ENCODE measurements around the gene TBX21. TPM values are rescaled to one million over a fixed set of nuclear protein-coding genes. Genes with fewer than 3 reads are reported as not detected.
A peak's percentile ranks its signal among the peaks of the same experiment; 100 is the strongest.

Gene TBX21
- total RNA-seq, 1 donor from 2014 or later: 0.25 TPM

- H3K9me3 ChIP-seq (replicated peaks): no peaks in the 10 kb centered on the region
- peaks cover 53% of the 10 kb centered on the region for H3K4me1 ChIP-seq
- H3K27me3 ChIP-seq (ENCODE audit: low read depth): peaks cover under 1% of the 10 kb centered on the region
- H3K27ac ChIP-seq (replicated peaks): peak overlapping the region; percentile 63
- intact Hi-C loops (cut with micrococcal nuclease): no loop called here
- H3K36me3 ChIP-seq: peaks cover 14% of the 10 kb centered on the region
- TF ChIP-seq CTCF (IDR thresholded peaks at IDR 0.05; ENCODE audit: borderline replicate concordance): no peak
- no peak for DNase-seq
- H3K4me3 ChIP-seq: peak overlapping the region; percentile 60
Measured at GRCh38 chr17:47708312-47708863, 24.6 kb upstream of the TBX21 start.

- Histone ChIP-seq H3K27me3 (ENCODE audit: low read depth) (peaks cover 5% of the 10 kb centered on the region), H3K9me3 (replicated peaks) (no peaks in the 10 kb centered on the region), H3K4me1 (peaks cover 47% of the 10 kb centered on the region), H3K4me3 (peak overlapping the region; percentile 60), H3K27ac (replicated peaks) (peak overlapping the region; percentile 63), H3K36me3 (peaks cover 14% of the 10 kb centered on the region)
- intact Hi-C loops (cut with micrococcal nuclease): no loop called here
- no peak for TF ChIP-seq CTCF (IDR thresholded peaks at IDR 0.05; ENCODE audit: borderline replicate concordance)
- peak; percentile 48 for DNase-seq
Measured at GRCh38 chr17:47708864-47709541, 24.0 kb upstream of the TBX21 start.

- Histone ChIP-seq H3K4me1 (peaks cover 41% of the 10 kb centered on the region), H3K36me3 (peaks cover 14% of the 10 kb centered on the region), H3K27ac (replicated peaks) (no peak overlapping the region), H3K27me3 (ENCODE audit: low read depth) (peaks cover 5% of the 10 kb centered on the region), H3K9me3 (replicated peaks) (no peaks in the 10 kb centered on the region), H3K4me3 (no peak overlapping the region)
- intact Hi-C loops (cut with micrococcal nuclease): no loop called here
- no peak for TF ChIP-seq CTCF (IDR thresholded peaks at IDR 0.05; ENCODE audit: borderline replicate concordance)
- DNase-seq: no peak
Measured at GRCh38 chr17:47709594-47709993, 23.4 kb upstream of the TBX21 start.

- Histone ChIP-seq H3K4me3 (no peak overlapping the region), H3K27ac (replicated peaks) (no peak overlapping the region), H3K36me3 (peaks cover 14% of the 10 kb centered on the region), H3K27me3 (ENCODE audit: low read depth) (peaks cover 8% of the 10 kb centered on the region), H3K4me1 (peaks cover 22% of the 10 kb centered on the region), H3K9me3 (replicated peaks) (no peaks in the 10 kb centered on the region)
- no peak for TF ChIP-seq CTCF (IDR thresholded peaks at IDR 0.05; ENCODE audit: borderline replicate concordance)
- intact Hi-C loops (cut with micrococcal nuclease): no loop called here
- no peak for DNase-seq
Measured at GRCh38 chr17:47711366-47712099, 21.5 kb upstream of the TBX21 start.

GRCh38 chr17:47712330-47713023 lies 20.6 kb upstream of the TBX21 start:
- no peak overlapping the region for H3K4me3 ChIP-seq
- peaks cover 14% of the 10 kb centered on the region for H3K27me3 ChIP-seq (ENCODE audit: low read depth)
- H3K27ac ChIP-seq (replicated peaks): no peak overlapping the region
- peaks cover 14% of the 10 kb centered on the region for H3K36me3 ChIP-seq
- DNase-seq: no peak
- no peak for TF ChIP-seq CTCF (IDR thresholded peaks at IDR 0.05; ENCODE audit: borderline replicate concordance)
- no peaks in the 10 kb centered on the region for H3K9me3 ChIP-seq (replicated peaks)
- intact Hi-C loops (cut with micrococcal nuclease): no loop called here
- peaks cover 14% of the 10 kb centered on the region for H3K4me1 ChIP-seq

Data from left ventricle myocardium inferior (tissue), 1 donor.